Neuron (in vitro differentiated cells): ENCODE results near the gene MARCOL.

Experiments used
- H2AFZ ChIP-seq: one replicate; pipeline ENCODE4 v1.6.1; 2013; ENCODE audit warnings: low read depth, mild to moderate bottlenecking, inconsistent platforms, low read length, moderate library complexity
- H3K27me3 ChIP-seq: one replicate; pipeline ENCODE4 v1.6.1; 2013; ENCODE audit warnings: low read length; ENCODE audit not compliant: insufficient read depth
- H3K36me3 ChIP-seq: one replicate; pipeline ENCODE4 v1.6.1; 2013; ENCODE audit warnings: low read length; ENCODE audit not compliant: insufficient read depth
- H3K4me1 ChIP-seq: one replicate; pipeline ENCODE4 v1.6.1; 2013; ENCODE audit warnings: low read length; ENCODE audit not compliant: insufficient read depth
- H3K4me3 ChIP-seq: 2 replicates; pipeline ENCODE4 v1.5.1; 2013; ENCODE audit warnings: mild to moderate bottlenecking, low read length, moderate library complexity
- H3K9me3 ChIP-seq: one replicate; pipeline ENCODE4 v1.6.1; 2013; ENCODE audit warnings: low read length

MARCOL gene

GRCh38 chr5:148238418-148238794 lies at the start of gene MARCOL:
MARCOL (plus strand) TSS chr5:148238525; CDS start chr5:148238598, 73 bp downstream.
- no peaks in the 10 kb centered on the region for H3K27me3 ChIP-seq
- no peaks in the 10 kb centered on the region for H3K36me3 ChIP-seq
- no peaks in the 10 kb centered on the region for H3K4me1 ChIP-seq

GRCh38 chr5:148191010-148191409 lies 47.3 kb upstream of the MARCOL start:
- Histone ChIP-seq H3K9me3 (no peaks in the 10 kb centered on the region), H3K4me3 (no peak overlapping the region), H3K27me3 (no peaks in the 10 kb centered on the region), H2AFZ (no peak overlapping the region), H3K36me3 (no peaks in the 10 kb centered on the region), H3K4me1 (no peaks in the 10 kb centered on the region)

More at GRCh38 chr5:148238418-148238794, at the start of gene MARCOL:
- Histone ChIP-seq H2AFZ (no peak within 1 kb of the TSS), H3K9me3 (no peaks in the 10 kb centered on the region), H3K4me3 (no peak within 1 kb of the TSS)

- no peak overlapping the region for H3K4me3 ChIP-seq
- H3K4me1 ChIP-seq = no peaks in the 10 kb centered on the region
- H3K27me3 ChIP-seq = no peaks in the 10 kb centered on the region
- no peaks in the 10 kb centered on the region for H3K9me3 ChIP-seq
- no peaks in the 10 kb centered on the region for H3K36me3 ChIP-seq
- H2AFZ ChIP-seq = no peak overlapping the region
Measured at GRCh38 chr5:148193202-148193601, 45.1 kb upstream of the MARCOL start.

GRCh38 chr5:148201151-148201550 lies 37.2 kb upstream of the MARCOL start:
- no peak overlapping the region for H2AFZ ChIP-seq
- no peaks in the 10 kb centered on the region for H3K9me3 ChIP-seq
- H3K4me1 ChIP-seq = no peaks in the 10 kb centered on the region
- peaks cover 2% of the 10 kb centered on the region for H3K27me3 ChIP-seq
- H3K4me3 ChIP-seq = no peak overlapping the region
- no peaks in the 10 kb centered on the region for H3K36me3 ChIP-seq

GRCh38 chr5:148202531-148203203 lies 35.7 kb upstream of the MARCOL start, which contains the start of gene SPINK6:
SPINK6 (plus strand) TSS chr5:148203042; CDS start chr5:148203097, 55 bp downstream.
- Histone ChIP-seq H3K4me3 (no peak within 1 kb of the TSS), H3K4me1 (no peaks in the 10 kb centered on the region), H3K27me3 (peaks cover 2% of the 10 kb centered on the region), H2AFZ (no peak within 1 kb of the TSS), H3K36me3 (no peaks in the 10 kb centered on the region), H3K9me3 (no peaks in the 10 kb centered on the region)

- H2AFZ ChIP-seq = no peak overlapping the region
- H3K27me3 ChIP-seq = no peaks in the 10 kb centered on the region
- no peak overlapping the region for H3K4me3 ChIP-seq
- no peaks in the 10 kb centered on the region for H3K36me3 ChIP-seq
- H3K9me3 ChIP-seq = no peaks in the 10 kb centered on the region
- H3K4me1 ChIP-seq = no peaks in the 10 kb centered on the region
Measured at GRCh38 chr5:148205044-148205806, 33.1 kb upstream of the MARCOL start.

GRCh38 chr5:148205865-148206264 lies 32.5 kb upstream of the MARCOL start:
- no peaks in the 10 kb centered on the region for H3K9me3 ChIP-seq
- H3K4me3 ChIP-seq = no peak overlapping the region
- no peaks in the 10 kb centered on the region for H3K36me3 ChIP-seq
- no peaks in the 10 kb centered on the region for H3K4me1 ChIP-seq
- no peaks in the 10 kb centered on the region for H3K27me3 ChIP-seq
- no peak overlapping the region for H2AFZ ChIP-seq

- H3K9me3 ChIP-seq = no peaks in the 10 kb centered on the region
- H2AFZ ChIP-seq = no peak overlapping the region
- no peaks in the 10 kb centered on the region for H3K27me3 ChIP-seq
- H3K36me3 ChIP-seq = no peaks in the 10 kb centered on the region
- H3K4me1 ChIP-seq = no peaks in the 10 kb centered on the region
- H3K4me3 ChIP-seq = no peak overlapping the region
Measured at GRCh38 chr5:148206620-148207019, 31.7 kb upstream of the MARCOL start.

- no peaks in the 10 kb centered on the region for H3K27me3 ChIP-seq
- no peak overlapping the region for H2AFZ ChIP-seq
- no peaks in the 10 kb centered on the region for H3K9me3 ChIP-seq
- H3K4me3 ChIP-seq = no peak overlapping the region
- H3K36me3 ChIP-seq = no peaks in the 10 kb centered on the region
- H3K4me1 ChIP-seq = no peaks in the 10 kb centered on the region
Measured at GRCh38 chr5:148208226-148208625, 30.1 kb upstream of the MARCOL start.

- Histone ChIP-seq H3K4me3 (no peak overlapping the region), H3K36me3 (no peaks in the 10 kb centered on the region), H2AFZ (no peak overlapping the region), H3K4me1 (no peaks in the 10 kb centered on the region), H3K27me3 (no peaks in the 10 kb centered on the region), H3K9me3 (no peaks in the 10 kb centered on the region)
Measured at GRCh38 chr5:148209151-148209770, 29.1 kb upstream of the MARCOL start.

GRCh38 chr5:148214665-148215185 lies 23.6 kb upstream of the MARCOL start:
- Histone ChIP-seq H3K36me3 (no peaks in the 10 kb centered on the region), H3K4me1 (no peaks in the 10 kb centered on the region), H3K4me3 (no peak overlapping the region), H2AFZ (no peak overlapping the region), H3K9me3 (no peaks in the 10 kb centered on the region), H3K27me3 (no peaks in the 10 kb centered on the region)

GRCh38 chr5:148221508-148221907 lies 16.8 kb upstream of the MARCOL start:
- Histone ChIP-seq H3K4me1 (no peaks in the 10 kb centered on the region), H3K9me3 (no peaks in the 10 kb centered on the region), H3K36me3 (no peaks in the 10 kb centered on the region), H3K27me3 (no peaks in the 10 kb centered on the region), H2AFZ (no peak overlapping the region), H3K4me3 (no peak overlapping the region)

GRCh38 chr5:148224117-148224742 lies 14.1 kb upstream of the MARCOL start:
- Histone ChIP-seq H2AFZ (no peak overlapping the region), H3K4me3 (no peak overlapping the region), H3K36me3 (no peaks in the 10 kb centered on the region), H3K27me3 (no peaks in the 10 kb centered on the region), H3K9me3 (no peaks in the 10 kb centered on the region), H3K4me1 (no peaks in the 10 kb centered on the region)
